HEK293 (cell line): Measurements from ENCODE around the gene CSGALNACT2.

Source experiments
- CTCF ChIA-PET: fragments of 350-600 bp; formaldehyde crosslinking; extraction: SDS; loops from one replicate; lab custom pipeline; 2021; ENCODE audit warnings: antibody characterized with exemption; lab: Yijun Ruan, JAX
- POLR2A ChIA-PET: fragments of 300-600 bp; formaldehyde crosslinking; extraction: SDS; loops from one replicate; lab custom pipeline; 2020; ENCODE audit warnings: antibody characterized with exemption, inconsistent platforms; lab: Yijun Ruan, JAX
- H3K27ac ChIP-seq: fragments of 200-500 bp; sonication (Bioruptor generic); 2 replicates; pipeline ENCODE4 v1.5.1; 2014; ENCODE audit warnings: low read depth, low read length, control low read depth, inconsistent platforms; ENCODE audit errors: extremely low read depth
- H3K36me3 ChIP-seq, 2 experiments: fragments of 200-500 bp in 1 of 2; sonication (Bioruptor generic) in 1 of 2; 1 replicate in 1 of 2; 2 replicates in 1 of 2; pipeline ENCODE4 v1.5.1; 2014 to 2017; ENCODE audit warnings: inconsistent platforms in 2 of 2, low read length in 2 of 2; ENCODE audit not compliant: control insufficient read depth in 2 of 2, insufficient read depth in 1 of 2
- H3K4me1 ChIP-seq: fragments of 200-500 bp; sonication (Bioruptor generic); 2 replicates; pipeline ENCODE4 v1.5.1; 2014; ENCODE audit warnings: mild to moderate bottlenecking, low read length, inconsistent platforms; ENCODE audit not compliant: control insufficient read depth, insufficient read depth
- H3K4me3 ChIP-seq: 2 replicates; pipeline ENCODE4 v1.5.1; 2011; ENCODE audit warnings: low read depth, mild to moderate bottlenecking, control low read depth, low read length, moderate library complexity
- H3K9me3 ChIP-seq: fragments of 200-500 bp; sonication (Bioruptor generic); 2 replicates; pipeline ENCODE4 v1.5.1; 2014; ENCODE audit warnings: low read depth, low read length, inconsistent platforms; ENCODE audit not compliant: control insufficient read depth, insufficient read depth
- GLI4 ChIP-seq: fragments of 450-650 bp; formaldehyde crosslinking; IDR thresholded peaks from 2 replicates; pipeline ENCODE4 v1.5.1; 2016; ENCODE audit warnings: missing biosample characterization, missing genetic modification characterization
- KLF10 ChIP-seq: fragments of 450-650 bp; IDR thresholded peaks from 2 replicates; pipeline ENCODE4 v1.5.1; 2018; ENCODE audit warnings: missing biosample characterization, mild to moderate bottlenecking, missing genetic modification characterization
- KLF7 ChIP-seq: fragments of 450-650 bp; formaldehyde crosslinking; IDR thresholded peaks from 2 replicates; pipeline ENCODE4 v1.5.1; 2016; ENCODE audit warnings: missing biosample characterization, missing genetic modification characterization, borderline replicate concordance
- PRDM4 ChIP-seq: fragments of 450-650 bp; formaldehyde crosslinking; IDR thresholded peaks from 2 replicates; pipeline ENCODE4 v1.5.1; 2017; ENCODE audit warnings: missing biosample characterization, missing genetic modification characterization
- SETDB1 ChIP-seq: IDR thresholded peaks from one replicate; pipeline ENCODE4 v1.6.1; 2017; ENCODE audit warnings: mild to moderate bottlenecking, low read length, moderate library complexity, mixed read lengths; ENCODE audit not compliant: insufficient read length
- SP7 ChIP-seq: fragments of 450-650 bp; formaldehyde crosslinking; IDR thresholded peaks from 2 replicates; pipeline ENCODE4 v1.5.1; 2016; ENCODE audit warnings: missing biosample characterization, missing genetic modification characterization
- TSHZ1 ChIP-seq: fragments of 450-650 bp; formaldehyde crosslinking; IDR thresholded peaks from 2 replicates; pipeline ENCODE4 v1.5.1; 2016; ENCODE audit warnings: missing biosample characterization, missing genetic modification characterization, borderline replicate concordance
- YY1 ChIP-seq: fragments of 450-650 bp; formaldehyde crosslinking; IDR thresholded peaks from 2 replicates; pipeline ENCODE4 v1.5.1; 2018; ENCODE audit warnings: missing biosample characterization, missing genetic modification characterization
- ZBTB49 ChIP-seq: fragments of 450-650 bp; formaldehyde crosslinking; IDR thresholded peaks from 2 replicates; pipeline ENCODE4 v1.5.1; 2016; ENCODE audit warnings: missing biosample characterization, missing genetic modification characterization, low read depth
- ZEB2 ChIP-seq: fragments of 450-650 bp; formaldehyde crosslinking; IDR thresholded peaks from 2 replicates; pipeline ENCODE4 v1.5.1; 2016; ENCODE audit warnings: missing biosample characterization, missing genetic modification characterization
- ZNF10 ChIP-seq: fragments of 450-650 bp; formaldehyde crosslinking; IDR thresholded peaks from 2 replicates; pipeline ENCODE4 v1.5.1; 2017; ENCODE audit warnings: missing biosample characterization, missing genetic modification characterization
- ZNF155 ChIP-seq: fragments of 450-650 bp; formaldehyde crosslinking; IDR thresholded peaks from 2 replicates; pipeline ENCODE4 v1.5.1; 2016; ENCODE audit warnings: missing biosample characterization, missing genetic modification characterization
- ZNF221 ChIP-seq: fragments of 450-650 bp; formaldehyde crosslinking; IDR thresholded peaks from 2 replicates; pipeline ENCODE4 v1.5.1; 2017; ENCODE audit warnings: missing biosample characterization, missing genetic modification characterization, borderline replicate concordance
- ZNF248 ChIP-seq: fragments of 450-650 bp; formaldehyde crosslinking; IDR thresholded peaks from 2 replicates; pipeline ENCODE4 v1.5.1; 2017; ENCODE audit warnings: missing biosample characterization, missing genetic modification characterization
- ZNF366 ChIP-seq: fragments of 450-650 bp; formaldehyde crosslinking; conservative IDR thresholded peaks from 2 replicates; pipeline ENCODE4 v1.5.1; 2016; ENCODE audit warnings: missing biosample characterization, missing genetic modification characterization
- ZNF37A ChIP-seq: fragments of 450-650 bp; IDR thresholded peaks from 2 replicates; pipeline ENCODE4 v1.5.1; 2018; ENCODE audit warnings: missing biosample characterization, missing genetic modification characterization
- ZNF549 ChIP-seq: fragments of 450-650 bp; IDR thresholded peaks from 2 replicates; pipeline ENCODE4 v1.5.1; 2018; ENCODE audit warnings: missing biosample characterization, missing genetic modification characterization, mild to moderate bottlenecking, inconsistent platforms, moderate library complexity
- ZNF677 ChIP-seq: fragments of 450-650 bp; IDR thresholded peaks from 2 replicates; pipeline ENCODE4 v1.5.0; 2018; ENCODE audit warnings: missing biosample characterization, mild to moderate bottlenecking, missing genetic modification characterization, moderate library complexity
- ZXDB ChIP-seq: fragments of 450-650 bp; formaldehyde crosslinking; IDR thresholded peaks from 2 replicates; pipeline ENCODE4 v1.5.1; 2016; ENCODE audit warnings: missing biosample characterization, missing genetic modification characterization

Gene CSGALNACT2

GRCh38 chr10:43198682-43199005 lies 60.4 kb downstream of the CSGALNACT2 start (continued):
- TF ChIP-seq ZBTB49 (no peak), KLF7 (tag by site-specific recombination) (no peak), KLF10 (no peak)

- Histone ChIP-seq H3K4me3 (no peak overlapping the region), H3K4me1 (no peaks in the 10 kb centered on the region), H3K9me3 (no peaks in the 10 kb centered on the region), H3K27ac (no peak overlapping the region), H3K36me3 (no peaks in the 10 kb centered on the region)
- no peak for TF ChIP-seq ZNF155 (tag by site-specific recombination)
- no peak for TF ChIP-seq TSHZ1 (tag by site-specific recombination)
- TF ChIP-seq ZNF366 (tag by site-specific recombination), result no peak
- no peak for TF ChIP-seq ZNF10
- TF ChIP-seq GLI4 (tag by site-specific recombination), result no peak
- no peak for TF ChIP-seq ZXDB (tag by site-specific recombination)
- no peak for TF ChIP-seq ZNF677 (tag by site-specific recombination)
- TF ChIP-seq ZNF248 (tag by site-specific recombination), result no peak
- CTCF ChIA-PET, result no interaction called here
- POLR2A ChIA-PET, result no interaction called here
Observed at GRCh38 chr10:43199088-43199683, 60.9 kb downstream of the CSGALNACT2 start.

- ChIA-PET CTCF (no interaction called here), POLR2A (no interaction called here)
- Histone ChIP-seq H3K4me3 (no peak overlapping the region), H3K36me3 (no peaks in the 10 kb centered on the region), H3K27ac (no peak overlapping the region), H3K4me1 (no peaks in the 10 kb centered on the region), H3K9me3 (no peaks in the 10 kb centered on the region)
- TF ChIP-seq YY1, result no peak
- TF ChIP-seq ZNF37A (tag by site-specific recombination), result no peak
- TF ChIP-seq SETDB1, result no peak
- no peak for TF ChIP-seq ZNF221
- TF ChIP-seq SP7 (tag by site-specific recombination), result no peak
- TF ChIP-seq ZNF549 (tag by site-specific recombination), result no peak
- no peak for TF ChIP-seq PRDM4 (tag by site-specific recombination)
- TF ChIP-seq ZEB2 (tag by site-specific recombination), result no peak
Observed at GRCh38 chr10:43199684-43200537, 61.7 kb downstream of the CSGALNACT2 start.
